ENCODE results near the gene TMEM14A. TPM values are rescaled to one million over a fixed set of nuclear protein-coding genes. Genes with fewer than 3 reads are reported as not detected.

TMEM14A gene, protein sequence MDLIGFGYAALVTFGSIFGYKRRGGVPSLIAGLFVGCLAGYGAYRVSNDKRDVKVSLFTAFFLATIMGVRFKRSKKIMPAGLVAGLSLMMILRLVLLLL
- 36.3 and 42.8 TPM in 2 replicates for total RNA-seq

DNA sequence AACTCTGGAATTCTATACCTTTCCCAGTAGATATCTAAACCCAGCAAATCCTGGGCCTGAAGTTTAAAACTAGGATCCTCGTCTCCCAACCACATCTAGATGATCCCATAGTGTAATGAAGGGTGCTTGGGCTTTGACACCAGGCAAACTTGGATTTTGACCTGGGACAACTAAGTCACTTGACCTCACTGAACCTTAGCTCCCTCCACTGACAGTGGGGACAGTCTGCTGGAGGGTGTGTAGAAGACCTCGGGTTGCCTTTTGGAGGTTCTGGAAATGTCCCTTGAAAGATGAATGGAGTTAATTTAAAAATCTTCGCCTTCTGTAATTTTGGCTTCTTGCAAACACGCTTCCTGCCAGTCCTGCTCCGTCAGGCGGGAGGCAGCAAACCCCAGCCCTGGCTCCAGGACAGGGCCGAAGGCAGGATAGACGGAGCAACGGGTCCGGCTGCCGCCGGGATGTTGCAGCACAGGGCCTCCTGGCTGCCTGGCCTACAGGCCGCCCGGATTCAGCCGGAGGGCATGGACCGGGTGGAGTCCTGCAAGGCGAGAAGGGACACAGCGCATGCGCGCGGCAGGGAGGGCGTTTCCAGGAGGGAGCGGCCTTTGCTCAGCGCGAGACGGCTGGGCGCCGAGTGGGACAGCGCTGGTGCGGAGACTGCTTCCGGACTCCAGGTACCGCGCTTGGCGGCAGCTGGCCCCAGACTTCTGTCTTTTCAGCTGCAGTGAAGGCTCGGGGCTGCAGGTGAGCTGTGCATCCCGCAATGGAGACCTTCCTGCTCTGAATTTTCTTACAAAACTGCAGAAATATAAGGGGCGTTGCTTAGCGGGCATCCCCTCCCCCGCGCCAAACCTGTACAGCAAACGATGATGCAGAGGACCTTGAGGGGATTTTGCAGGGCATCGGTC lies at the start of gene TMEM14A:
TMEM14A (plus strand) TSS at position 612 of the 908 bp plus-strand sequence. CDS start 5,990 bp downstream, outside the sequence.

Small RNAs within 50 kb of the gene (small RNA-seq; reads per million reads assigned to genes)
- not detected for gene AL109918.2

Other genes with a start within 250 kb of the TMEM14A start
- 215 and 261 TPM in 2 replicates for gene TRAM2, start 94.1 kb upstream of the TMEM14A start, total RNA-seq
- not detected in 2 replicates for gene GSTA2, start 92.4 kb downstream of the TMEM14A start, total RNA-seq
- gene GSTA1, start 132.7 kb downstream of the TMEM14A start, total RNA-seq: 0.26 TPM in 1 of 2 replicates, not detected in the other
- gene GSTA5, start 169.7 kb downstream of the TMEM14A start, total RNA-seq: not detected in 2 replicates
- gene GSTA3, start 238.6 kb downstream of the TMEM14A start, total RNA-seq: not detected in 2 replicates